ENCODE measurements around the gene CCDC33.

Gene CCDC33

GRCh38 chr15:74281147-74282133 is 45.3 kb downstream of the CCDC33 start:
- no peak for DNase-seq

DNA sequence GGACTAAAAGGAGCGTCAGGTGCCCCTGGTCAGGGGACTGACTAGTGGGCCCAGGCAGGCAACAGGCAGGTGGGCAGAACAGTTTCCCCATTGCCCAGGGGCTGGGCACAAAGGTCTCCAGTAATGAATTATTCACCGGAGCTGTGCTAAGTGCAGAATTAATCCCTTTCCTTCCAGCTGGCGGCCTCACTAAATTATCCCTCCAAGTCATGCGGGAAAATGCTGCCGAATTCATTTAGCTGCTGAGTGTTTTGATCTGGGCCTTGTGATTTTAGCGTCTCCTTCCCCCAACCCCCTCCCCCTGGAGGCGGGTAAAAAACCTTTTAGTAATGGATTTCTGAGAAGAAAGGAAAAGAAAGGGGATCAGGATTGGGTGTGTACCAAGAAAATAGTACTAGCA is 47.2 kb downstream of the CCDC33 start:
- peak in 13 of 56 donors; percentile 3 to 37 (median 13) for DNase-seq

DNA sequence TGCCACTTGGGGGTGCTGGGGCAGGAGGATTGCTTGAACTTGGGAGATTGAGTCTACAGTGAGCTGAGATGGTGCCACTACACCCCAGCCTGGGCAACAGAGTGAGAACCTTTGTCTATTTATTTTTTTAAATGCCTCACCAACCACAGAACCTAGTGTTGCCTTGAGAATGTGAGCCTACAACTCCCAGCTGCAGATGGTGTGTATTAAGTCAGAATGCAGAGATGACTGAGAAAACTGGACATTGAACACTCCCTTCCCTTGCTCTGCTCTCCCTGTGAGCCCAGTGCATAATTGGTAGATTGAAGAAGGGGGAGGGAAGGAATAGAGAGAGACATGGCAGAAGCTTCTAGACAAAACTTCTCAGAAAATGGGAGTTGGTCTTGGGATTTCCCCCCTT is 53.5 kb downstream of the CCDC33 start:
- DNase-seq = no peak

DNA sequence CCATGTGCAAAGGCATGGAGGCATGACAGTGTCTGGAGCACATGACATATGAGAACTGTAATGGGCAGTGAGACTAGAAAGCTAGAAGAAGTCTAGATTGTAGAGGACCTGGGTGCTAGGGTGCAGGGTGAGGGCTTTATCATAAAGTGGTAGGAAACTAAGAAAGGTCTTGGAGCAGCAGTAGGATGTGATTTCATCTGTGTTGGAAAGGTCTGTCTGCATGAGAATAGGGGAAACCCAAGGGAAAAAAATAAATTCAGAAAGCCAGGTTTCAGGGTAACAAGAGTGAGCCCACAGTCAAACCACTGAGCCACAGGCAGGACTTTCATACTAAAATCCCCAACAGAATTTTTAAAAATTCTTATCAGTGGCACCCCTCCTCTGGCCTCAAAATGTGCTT is 54.5 kb downstream of the CCDC33 start:
- no peak for DNase-seq

DNA sequence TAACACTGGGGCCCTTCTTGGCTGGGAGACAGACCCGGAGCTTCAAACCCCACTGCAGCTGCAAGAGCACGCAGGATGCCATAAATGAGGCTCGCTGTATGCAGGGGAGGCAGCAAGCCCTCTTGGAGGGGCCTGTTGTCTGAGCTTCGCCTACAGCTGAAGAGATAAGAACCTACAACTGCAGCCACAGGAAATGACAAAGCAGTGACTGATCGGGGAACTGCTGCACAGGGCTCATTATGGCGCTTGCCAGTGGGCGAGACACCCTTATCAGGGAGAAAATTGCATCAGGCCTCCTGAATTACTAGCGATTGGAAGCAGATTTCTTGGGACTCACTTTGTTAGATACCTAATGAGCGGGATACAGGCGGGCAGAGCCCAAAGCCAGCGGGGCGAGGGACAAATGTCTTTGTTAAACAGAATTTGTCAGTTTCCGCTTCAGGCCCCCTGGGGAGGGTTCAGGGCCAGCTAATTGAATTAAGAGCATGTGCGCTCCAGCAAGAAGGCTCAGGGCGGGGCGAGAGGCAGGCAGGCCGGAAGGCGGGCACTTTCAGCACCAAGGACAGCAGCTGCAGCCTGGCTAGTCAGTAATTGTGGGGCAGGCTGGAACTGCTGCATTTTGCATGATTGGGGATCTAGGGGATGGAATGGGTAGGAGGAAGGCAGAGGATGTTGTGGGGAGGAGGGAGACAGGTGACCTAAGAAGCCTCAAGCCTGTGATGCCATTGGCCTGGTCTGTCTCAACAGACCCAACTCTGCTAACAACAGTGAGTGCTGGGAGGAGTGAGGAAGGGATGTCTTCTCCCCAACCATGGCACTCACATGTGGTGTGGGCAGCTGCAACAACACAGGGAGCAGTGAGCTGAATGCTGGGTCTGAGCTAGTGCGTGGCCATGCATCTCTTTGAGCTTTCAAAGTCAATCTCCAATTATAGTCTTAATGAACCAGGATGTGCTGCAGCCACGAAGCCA is 55.3 kb downstream of the CCDC33 start:
- peak in 45 of 56 donors; percentile 2 to 71 (median 29) for DNase-seq

DNA sequence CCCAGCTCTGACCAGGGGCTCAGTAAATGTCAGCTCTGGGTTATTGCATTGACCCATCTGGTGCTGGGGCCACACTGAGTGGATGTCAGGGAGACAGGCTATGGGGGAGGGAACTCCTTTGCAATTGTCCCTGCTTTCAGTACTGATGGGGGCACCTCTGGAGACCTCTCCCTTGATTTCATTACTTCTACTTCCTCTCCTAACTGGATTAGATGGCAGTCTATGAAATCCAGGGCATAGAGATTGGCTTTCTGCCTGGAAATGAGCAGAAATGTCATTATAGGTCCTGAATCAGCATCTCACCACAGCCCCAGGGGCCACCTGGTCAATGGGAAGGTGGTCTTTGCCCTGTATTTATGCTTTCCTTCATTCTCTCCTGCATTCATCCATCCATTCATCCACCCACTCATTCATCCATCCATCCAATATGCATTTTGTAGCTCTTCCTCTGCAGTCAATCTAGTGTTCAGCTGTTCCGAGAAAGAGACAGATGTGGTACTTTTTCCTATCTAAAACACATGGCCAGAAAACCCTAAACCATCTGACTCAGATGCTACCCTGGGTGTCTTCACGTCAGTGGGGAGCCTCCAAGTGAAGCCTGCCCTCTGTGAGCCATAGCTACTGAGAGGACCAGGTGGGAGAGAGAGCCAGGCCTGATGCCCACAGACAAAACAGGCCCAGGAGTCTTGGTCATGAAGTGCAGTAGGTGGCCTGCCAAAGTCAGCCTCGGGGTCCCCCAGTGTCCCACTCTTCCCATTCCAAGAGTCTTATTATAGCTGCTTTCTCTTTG is 57.1 kb downstream of the CCDC33 start:
- DNase-seq = no peak

DNA sequence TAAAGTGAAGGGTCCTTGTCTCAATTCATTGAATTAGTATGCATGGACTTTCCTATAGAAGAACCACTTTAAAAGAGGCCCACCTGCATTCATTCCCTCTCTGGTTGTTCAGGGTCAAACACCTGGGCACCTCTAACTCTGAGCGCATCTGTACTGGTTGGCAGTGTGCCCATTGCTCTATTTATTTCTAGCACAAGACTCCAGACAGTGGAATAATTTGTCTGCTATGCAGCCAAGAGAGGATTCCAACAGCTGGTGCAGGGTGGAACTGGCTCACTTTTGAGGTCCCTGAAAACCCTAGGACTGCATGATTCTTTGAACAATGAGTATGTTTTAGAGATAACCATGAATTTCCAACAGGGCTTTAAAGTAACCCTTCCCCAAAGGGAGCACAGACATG is 57.9 kb downstream of the CCDC33 start:
- DNase-seq = no peak

- no peak for DNase-seq
Measured at GRCh38 chr15:74295800-74296199, 59.7 kb downstream of the CCDC33 start.

DNA sequence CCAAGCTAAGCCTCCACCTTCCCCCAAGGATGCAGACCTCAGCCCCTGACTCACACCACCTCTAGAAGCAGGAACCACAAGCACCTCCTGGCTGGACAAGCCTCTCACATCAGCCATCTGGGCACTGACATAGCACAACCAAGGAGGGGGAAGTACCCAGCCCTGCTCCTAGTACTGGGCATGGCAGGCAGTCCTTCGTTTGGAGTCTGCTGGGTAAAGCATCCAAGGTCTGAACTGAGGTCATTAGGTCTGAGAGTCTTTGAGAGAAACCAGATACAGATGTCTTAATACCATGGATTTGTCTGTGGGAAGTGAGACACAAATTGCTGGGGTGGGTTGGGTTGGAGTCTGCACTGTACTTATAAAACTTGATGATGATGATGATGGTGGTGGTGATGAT is 61.8 kb downstream of the CCDC33 start:
- no peak for DNase-seq

- no peak for DNase-seq
Measured at GRCh38 chr15:74300057-74300795, 64.1 kb downstream of the CCDC33 start.

GRCh38 chr15:74301583-74302361 is 65.6 kb downstream of the CCDC33 start:
- no peak for DNase-seq

- DNase-seq = peak in 14 of 56 donors; percentile 1 to 31 (median 8)
Measured at GRCh38 chr15:74302821-74303359, 66.8 kb downstream of the CCDC33 start.

- no peak for DNase-seq
Measured at GRCh38 chr15:74303741-74304309, 67.7 kb downstream of the CCDC33 start.

DNA sequence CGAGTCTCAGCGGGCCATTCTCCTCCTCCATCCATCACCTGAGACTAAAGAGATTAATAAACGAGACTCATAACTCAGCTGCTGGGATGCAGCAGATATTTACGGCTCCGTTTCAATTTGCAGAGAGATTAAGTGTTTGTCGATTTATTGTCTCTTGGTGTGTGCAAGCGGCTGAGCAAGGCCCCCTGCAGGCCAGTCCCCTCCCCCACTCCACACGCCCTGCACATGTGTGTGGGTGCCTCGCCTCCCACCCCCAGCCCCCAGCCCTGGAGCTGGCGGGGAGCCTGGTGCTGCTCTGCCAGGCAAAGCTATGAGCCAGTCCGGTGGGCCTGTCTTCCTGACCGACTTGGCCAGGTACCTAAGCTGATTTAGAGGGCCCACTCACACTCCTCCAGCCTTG is 68.3 kb downstream of the CCDC33 start:
- DNase-seq = no peak

GRCh38 chr15:74305687-74306086 is 69.6 kb downstream of the CCDC33 start:
- no peak for DNase-seq

DNA sequence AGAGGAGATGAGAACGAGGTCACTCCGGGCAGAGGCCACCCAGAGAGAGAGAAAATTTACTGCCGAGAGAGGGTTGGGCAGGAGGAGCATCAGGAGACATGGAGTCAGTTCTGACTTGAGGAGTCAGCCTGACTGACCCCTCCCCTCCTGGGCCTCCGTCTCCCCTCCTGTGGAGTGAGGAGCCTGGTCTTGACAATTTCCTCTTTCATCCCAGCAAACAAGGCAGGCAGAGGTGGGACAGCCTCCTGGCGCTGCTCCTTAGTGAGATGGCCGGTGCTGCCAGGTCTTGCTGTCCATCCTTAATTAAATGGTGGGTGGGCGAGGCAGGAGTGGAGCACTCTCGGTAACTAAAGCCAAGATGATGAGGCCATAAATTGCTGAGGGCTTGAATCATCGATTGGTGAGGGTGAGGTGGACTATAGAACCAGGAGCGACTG is 70.7 kb downstream of the CCDC33 start:
- DNase-seq = no peak

- peak in 30 of 56 donors; percentile 5 to 67 (median 21) for DNase-seq
Measured at GRCh38 chr15:74307827-74308811, 72.0 kb downstream of the CCDC33 start.
